Measurements from ENCODE around the gene MAN1A2.

Gene MAN1A2

GRCh38 chr1:117575586-117576225 is 208.5 kb downstream of the MAN1A2 start:
- no peak for DNase-seq (ENCODE audit: low read depth in 3 of 3)

GRCh38 chr1:117576236-117576635 is 209.0 kb downstream of the MAN1A2 start:
- no peak for DNase-seq (ENCODE audit: low read depth in 3 of 3)

- no peak for DNase-seq (ENCODE audit: low read depth in 3 of 3)
These were observed 210.1 kb downstream of the MAN1A2 start for GRCh38 chr1:117577191-117577885.

- no peak for DNase-seq (ENCODE audit: low read depth in 3 of 3)
These were observed 211.2 kb downstream of the MAN1A2 start for GRCh38 chr1:117578466-117578865.

Measured in stimulated activated CD4-positive, alpha-beta T cell treated with anti-CD3 and anti-CD28 coated beads, TNF-alpha, amount 100 ng/mL, for 24 hours (primary cell).